Inflammatory macrophage treated with lipopolysaccharide for 1 hour (primary cell): ENCODE measurements around the gene ISL1.

Experiments used
- DNase-seq, 2 donors: peaks; one replicate each; pipeline ENCODE4 v3.0.0-alpha.2; 2020 to 2022

ISL1 gene

GRCh38 chr5:51387884-51388275, 4.6 kb downstream of the ISL1 start:
- no peak for DNase-seq

- DNase-seq, result no peak
These were observed 5.4 kb downstream of the ISL1 start for GRCh38 chr5:51388488-51389287.

- no peak for DNase-seq
These were observed 6.0 kb downstream of the ISL1 start for GRCh38 chr5:51389288-51389576.

GRCh38 chr5:51389577-51390463, 6.6 kb downstream of the ISL1 start:
- DNase-seq, result no peak

GRCh38 chr5:51391175-51391574, 7.9 kb downstream of the ISL1 start:
- DNase-seq, result no peak

GRCh38 chr5:51392689-51393199, 9.5 kb downstream of the ISL1 start:
- DNase-seq, result no peak

- DNase-seq, result no peak
These were observed 11.4 kb downstream of the ISL1 start for GRCh38 chr5:51394609-51395008.

GRCh38 chr5:51395245-51395644, 12.0 kb downstream of the ISL1 start:
- DNase-seq, result no peak

GRCh38 chr5:51395666-51396356, 12.6 kb downstream of the ISL1 start:
- no peak for DNase-seq

GRCh38 chr5:51396797-51397196, 13.5 kb downstream of the ISL1 start:
- no peak for DNase-seq

GRCh38 chr5:51397996-51398395, 14.7 kb downstream of the ISL1 start:
- no peak for DNase-seq

GRCh38 chr5:51398875-51399642, 15.8 kb downstream of the ISL1 start:
- no peak for DNase-seq

- DNase-seq, result no peak
These were observed 16.4 kb downstream of the ISL1 start for GRCh38 chr5:51399643-51400006.

GRCh38 chr5:51404255-51404654, 21.0 kb downstream of the ISL1 start:
- no peak for DNase-seq

- no peak for DNase-seq
These were observed 28.7 kb downstream of the ISL1 start for GRCh38 chr5:51411921-51412325.

GRCh38 chr5:51414516-51414915, 31.3 kb downstream of the ISL1 start:
- no peak for DNase-seq

- no peak for DNase-seq
These were observed 32.9 kb downstream of the ISL1 start for GRCh38 chr5:51416149-51416548.

GRCh38 chr5:51433052-51433710, 49.9 kb downstream of the ISL1 start:
- DNase-seq, result no peak

GRCh38 chr5:51439232-51439631, 56.0 kb downstream of the ISL1 start:
- no peak for DNase-seq
